Neural progenitor cell (in vitro differentiated cells): ENCODE data around the gene LDLRAD4. TPM values are rescaled to one million over a fixed set of nuclear protein-coding genes. Genes with fewer than 3 reads are reported as not detected.

Source experiments
- DNase-seq: peaks from one replicate; pipeline ENCODE4 v3.0.0-alpha.2; 2016; ENCODE audit warnings: low spot score
- H2AFZ ChIP-seq: fragments of 200-600 bp; sonication (generic); replicated peaks from 2 replicates; pipeline ENCODE4 v1.6.1; 2016; ENCODE audit warnings: antibody characterized with exemption
- H3F3A ChIP-seq: fragments of 200-600 bp; sonication (generic); 2 replicates; pipeline ENCODE4 v1.6.1; 2016; ENCODE audit warnings: antibody characterized with exemption, low read depth
- H3K27ac ChIP-seq: fragments of 200-600 bp; sonication (generic); 2 replicates; pipeline ENCODE4 v1.5.1; 2016; ENCODE audit warnings: mild to moderate bottlenecking
- H3K27me3 ChIP-seq: fragments of 200-600 bp; sonication (generic); 2 replicates; pipeline ENCODE4 v1.6.1; 2016; ENCODE audit warnings: mild to moderate bottlenecking, moderate library complexity
- H3K36me3 ChIP-seq: fragments of 200-600 bp; sonication (generic); 2 replicates; pipeline ENCODE4 v1.5.1; 2016
- H3K4me1 ChIP-seq: fragments of 200-600 bp; sonication (generic); 2 replicates; pipeline ENCODE4 v1.6.1; 2016; ENCODE audit warnings: mixed run types
- H3K4me2 ChIP-seq: fragments of 200-600 bp; sonication (generic); 2 replicates; pipeline ENCODE4 v1.6.1; 2016
- H3K4me3 ChIP-seq: fragments of 200-600 bp; sonication (generic); 2 replicates; pipeline ENCODE4 v1.5.1; 2016
- H3K79me2 ChIP-seq: fragments of 200-600 bp; sonication (generic); 2 replicates; pipeline ENCODE4 v1.6.1; 2016; ENCODE audit warnings: low read depth
- H3K9ac ChIP-seq: fragments of 200-600 bp; sonication (generic); 2 replicates; pipeline ENCODE4 v1.6.1; 2016
- H3K9me3 ChIP-seq: fragments of 200-600 bp; sonication (generic); 2 replicates; pipeline ENCODE4 v1.5.1; 2016; ENCODE audit warnings: low read depth
- H4K20me1 ChIP-seq: fragments of 200-600 bp; sonication (generic); 2 replicates; pipeline ENCODE4 v1.6.1; 2016; ENCODE audit warnings: low read depth
- H3K27ac Mint-ChIP-seq: 3 replicates; pipeline ENCODE4 v1.8.0; 2021; ENCODE audit warnings: mixed read lengths
- H3K27me3 Mint-ChIP-seq: 2 replicates; pipeline ENCODE4 v1.8.0; 2022; ENCODE audit warnings: low read depth, mild to moderate bottlenecking, inconsistent platforms, moderate library complexity, mixed read lengths; ENCODE audit not compliant: insufficient read depth
- H3K36me3 Mint-ChIP-seq: 3 replicates; pipeline ENCODE4 v1.8.0; 2021; ENCODE audit warnings: mixed read lengths
- H3K4me1 Mint-ChIP-seq: 3 replicates; pipeline ENCODE4 v1.8.0; 2021; ENCODE audit warnings: mixed read lengths
- H3K4me3 Mint-ChIP-seq: 3 replicates; pipeline ENCODE4 v1.8.0; 2021; ENCODE audit warnings: mild to moderate bottlenecking, moderate library complexity, mixed read lengths
- H3K9me3 Mint-ChIP-seq: 3 replicates; pipeline ENCODE4 v1.8.0; 2020; ENCODE audit warnings: mixed read lengths
- CTCF ChIP-seq: fragments of 200-600 bp; sonication (generic); IDR thresholded peaks from 2 replicates; pipeline ENCODE4 v1.5.1; 2017; ENCODE audit warnings: antibody characterized with exemption, mild to moderate bottlenecking
- EZH2 ChIP-seq: fragments of 200-600 bp; sonication (generic); IDR thresholded peaks from 2 replicates; pipeline ENCODE4 v1.6.1; 2017; ENCODE audit warnings: antibody characterized with exemption, mild to moderate bottlenecking, moderate library complexity
- EZH2phosphoT487 ChIP-seq: fragments of 200-600 bp; sonication (generic); IDR thresholded peaks from 2 replicates; pipeline ENCODE4 v1.6.1; 2017; ENCODE audit warnings: antibody characterized with exemption
- total RNA-seq: library from RNA; depleted of rRNA; stranded (reverse); fragments of >200 nt; gene quantifications from 2 replicates; pipeline ENCODE4 v1.2.3, GENCODE V29; 2015; ENCODE audit warnings: low replicate concordance

Gene LDLRAD4
- total RNA-seq, 1 donor from 2014 or later, result 0.65 TPM

GRCh38 chr18:13645093-13645492 is 426.5 kb downstream of the LDLRAD4 start:
- Histone ChIP-seq H3K4me3 (no peak overlapping the region), H3K4me2 (no peak overlapping the region), H3K9ac (no peak overlapping the region), H2AFZ (no peak overlapping the region), H3K9me3 (no peaks in the 10 kb centered on the region), H3K27me3 (peaks cover 15% of the 10 kb centered on the region), H3F3A (no peaks in the 10 kb centered on the region), H3K4me1 (no peaks in the 10 kb centered on the region), H3K36me3 (no peaks in the 10 kb centered on the region), H3K27ac (no peak overlapping the region), H4K20me1 (no peaks in the 10 kb centered on the region), H3K79me2 (no peaks in the 10 kb centered on the region)
- Mint-ChIP-seq H3K27ac (peak overlapping the region; percentile 69), H3K9me3 (peaks cover 3% of the 10 kb centered on the region), H3K27me3 (no peaks in the 10 kb centered on the region), H3K4me3 (no peak overlapping the region), H3K4me1 (peaks cover 4% of the 10 kb centered on the region), H3K36me3 (peaks cover 4% of the 10 kb centered on the region)
- no peak for DNase-seq
- no peak for TF ChIP-seq EZH2
- no peak for TF ChIP-seq EZH2phosphoT487
- no peak for TF ChIP-seq CTCF

- no peak for TF ChIP-seq EZH2
- H3K4me3 ChIP-seq, result no peak overlapping the region
- H2AFZ ChIP-seq, result no peak overlapping the region
- H3K4me2 ChIP-seq, result no peak overlapping the region
- no peak overlapping the region for H3K9ac ChIP-seq
- Mint-ChIP-seq H3K27me3 (no peaks in the 10 kb centered on the region), H3K27ac (no peak overlapping the region), H3K36me3 (peaks cover 2% of the 10 kb centered on the region), H3K4me1 (peaks cover 4% of the 10 kb centered on the region), H3K4me3 (no peak overlapping the region), H3K9me3 (no peaks in the 10 kb centered on the region)
- H3K27me3 ChIP-seq, result peaks cover 9% of the 10 kb centered on the region
- H3K9me3 ChIP-seq, result no peaks in the 10 kb centered on the region
- H3K27ac ChIP-seq, result no peak overlapping the region
- no peaks in the 10 kb centered on the region for H3K79me2 ChIP-seq
- H3F3A ChIP-seq, result no peaks in the 10 kb centered on the region
- no peaks in the 10 kb centered on the region for H3K36me3 ChIP-seq
- H4K20me1 ChIP-seq, result no peaks in the 10 kb centered on the region
- DNase-seq, result no peak
- H3K4me1 ChIP-seq, result no peaks in the 10 kb centered on the region
Measured at GRCh38 chr18:13646633-13647032, 428.1 kb downstream of the LDLRAD4 start.

- Histone ChIP-seq H3K79me2 (no peaks in the 10 kb centered on the region), H2AFZ (no peak overlapping the region), H3F3A (no peaks in the 10 kb centered on the region), H3K4me1 (no peaks in the 10 kb centered on the region), H3K27me3 (no peaks in the 10 kb centered on the region), H3K4me3 (no peak overlapping the region), H3K4me2 (no peak overlapping the region), H3K9ac (no peak overlapping the region), H4K20me1 (no peaks in the 10 kb centered on the region), H3K27ac (no peak overlapping the region), H3K36me3 (no peaks in the 10 kb centered on the region), H3K9me3 (no peaks in the 10 kb centered on the region)
- Mint-ChIP-seq H3K4me1 (peaks cover 4% of the 10 kb centered on the region), H3K9me3 (no peaks in the 10 kb centered on the region), H3K27ac (no peak overlapping the region), H3K36me3 (peaks cover 2% of the 10 kb centered on the region), H3K4me3 (no peak overlapping the region), H3K27me3 (no peaks in the 10 kb centered on the region)
- DNase-seq, result no peak
- no peak for TF ChIP-seq EZH2phosphoT487
- TF ChIP-seq EZH2, result no peak
- no peak for TF ChIP-seq CTCF
Measured at GRCh38 chr18:13647761-13648160, 429.2 kb downstream of the LDLRAD4 start.

DNA sequence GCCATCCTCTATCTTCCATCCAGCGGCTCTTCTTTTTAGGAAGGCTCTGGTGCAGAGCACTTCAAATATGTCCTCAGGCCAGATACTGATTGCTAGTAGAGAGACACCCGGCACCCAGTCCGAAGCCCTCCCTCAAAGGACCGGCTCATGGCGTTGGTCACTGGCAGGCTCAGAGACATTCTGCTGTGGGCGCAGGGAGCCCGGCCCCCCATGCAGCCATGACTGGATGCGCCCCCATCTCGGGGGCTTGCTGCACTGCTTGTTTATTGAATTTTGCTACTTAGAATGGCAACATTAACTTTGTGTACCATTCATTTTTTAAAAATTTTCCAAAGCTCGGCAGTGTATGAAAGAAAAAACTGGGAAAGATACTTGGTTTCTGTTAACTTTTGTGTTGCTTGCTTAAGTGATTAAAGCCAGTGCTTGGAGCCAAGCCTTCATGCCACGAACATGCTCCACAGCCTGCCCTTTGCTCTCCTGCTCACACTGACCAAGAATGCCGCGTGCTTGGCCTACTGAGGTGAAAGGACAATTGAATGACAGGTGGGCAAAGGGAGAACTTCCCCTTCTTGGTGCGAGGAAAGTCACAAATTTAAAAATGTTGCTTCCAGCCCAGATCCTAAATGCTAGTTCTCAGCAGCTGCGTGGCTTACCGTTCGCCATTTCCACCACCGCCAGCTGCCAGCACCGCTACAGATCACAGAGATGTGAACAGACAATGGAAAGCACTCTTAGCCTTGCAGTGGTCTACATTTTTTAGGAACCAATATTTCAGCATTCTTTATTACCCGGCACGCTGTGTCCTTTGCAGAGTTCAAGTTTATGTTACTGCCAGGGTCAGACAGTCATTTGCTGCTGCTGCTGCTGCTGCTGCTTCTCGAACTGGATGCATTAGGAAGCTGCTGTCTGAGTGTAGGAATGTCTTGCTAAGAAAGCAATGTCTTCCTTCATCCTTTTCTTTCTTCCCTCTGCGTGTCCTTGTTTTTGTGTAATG is 431.1 kb downstream of the LDLRAD4 start:
- TF ChIP-seq EZH2 (no peak), CTCF (no peak), EZH2phosphoT487 (no peak)
- Histone ChIP-seq H3K4me2 (no peak overlapping the region), H3K27ac (no peak overlapping the region), H3K27me3 (no peaks in the 10 kb centered on the region), H3K79me2 (no peaks in the 10 kb centered on the region), H4K20me1 (no peaks in the 10 kb centered on the region), H3K36me3 (no peaks in the 10 kb centered on the region), H2AFZ (no peak overlapping the region), H3K9ac (no peak overlapping the region), H3K4me3 (no peak overlapping the region), H3K9me3 (no peaks in the 10 kb centered on the region), H3K4me1 (peaks cover 7% of the 10 kb centered on the region), H3F3A (no peaks in the 10 kb centered on the region)
- Mint-ChIP-seq H3K36me3 (peaks cover 2% of the 10 kb centered on the region), H3K4me1 (peaks cover 6% of the 10 kb centered on the region), H3K27me3 (peaks cover 3% of the 10 kb centered on the region), H3K27ac (no peak overlapping the region), H3K9me3 (no peaks in the 10 kb centered on the region), H3K4me3 (no peak overlapping the region)
- no peak for DNase-seq
